WI38 (cell line): ENCODE results near the gene FMO2.

Source experiments
- H3K4me3 ChIP-seq: 2 replicates; pipeline ENCODE4 v1.5.1; 2011; ENCODE audit warnings: low read depth, mild to moderate bottlenecking, control low read depth, low read length
- CTCF ChIP-seq: IDR thresholded peaks from 2 replicates; pipeline ENCODE4 v1.5.1; 2012; ENCODE audit warnings: low read depth, mild to moderate bottlenecking, control low read depth, low read length

FMO2 gene

GRCh38 chr1:171207377-171207776 lies 22.3 kb downstream of the FMO2 start:
- no peak overlapping the region for H3K4me3 ChIP-seq
- TF ChIP-seq CTCF: no peak

- H3K4me3 ChIP-seq: no peak overlapping the region
- TF ChIP-seq CTCF: no peak
These were observed 25.3 kb downstream of the FMO2 start for GRCh38 chr1:171210355-171210754.

- H3K4me3 ChIP-seq: no peak overlapping the region
- no peak for TF ChIP-seq CTCF
These were observed 27.7 kb downstream of the FMO2 start for GRCh38 chr1:171212607-171213351.

GRCh38 chr1:171213559-171214454 lies 28.7 kb downstream of the FMO2 start:
- no peak for TF ChIP-seq CTCF
- H3K4me3 ChIP-seq: no peak overlapping the region

- no peak overlapping the region for H3K4me3 ChIP-seq
- no peak for TF ChIP-seq CTCF
These were observed 32.8 kb downstream of the FMO2 start for GRCh38 chr1:171217658-171218443.

GRCh38 chr1:171218661-171219060 lies 33.6 kb downstream of the FMO2 start:
- no peak for TF ChIP-seq CTCF
- no peak overlapping the region for H3K4me3 ChIP-seq
